GM13976 (cell line): Measurements from ENCODE around the gene EXOC4.

ENCODE experiments used
- DNase-seq: peaks from one replicate; pipeline ENCODE4 v3.0.0; 2012; ENCODE audit warnings: low spot score
- in situ Hi-C: fragments of 300-500 bp; cut with MboI; formaldehyde crosslinking; loops from one replicate; pipeline ENCODE4 v1.12.0; 2022; ENCODE audit warnings: low sequenced_read_pairs, mixed read lengths, inconsistent platforms; ENCODE audit not compliant: unreplicated experiment
- TF ChIP-seq, protein P1 (sequence below): IDR thresholded peaks from 2 replicates; pipeline ENCODE4 v1.5.1; 2012; ENCODE audit warnings: borderline replicate concordance, mild to moderate bottlenecking; ENCODE audit not compliant: insufficient read depth; ENCODE audit errors: extremely low read depth, missing control alignments, control extremely low read depth

The EXOC4 gene

DNA sequence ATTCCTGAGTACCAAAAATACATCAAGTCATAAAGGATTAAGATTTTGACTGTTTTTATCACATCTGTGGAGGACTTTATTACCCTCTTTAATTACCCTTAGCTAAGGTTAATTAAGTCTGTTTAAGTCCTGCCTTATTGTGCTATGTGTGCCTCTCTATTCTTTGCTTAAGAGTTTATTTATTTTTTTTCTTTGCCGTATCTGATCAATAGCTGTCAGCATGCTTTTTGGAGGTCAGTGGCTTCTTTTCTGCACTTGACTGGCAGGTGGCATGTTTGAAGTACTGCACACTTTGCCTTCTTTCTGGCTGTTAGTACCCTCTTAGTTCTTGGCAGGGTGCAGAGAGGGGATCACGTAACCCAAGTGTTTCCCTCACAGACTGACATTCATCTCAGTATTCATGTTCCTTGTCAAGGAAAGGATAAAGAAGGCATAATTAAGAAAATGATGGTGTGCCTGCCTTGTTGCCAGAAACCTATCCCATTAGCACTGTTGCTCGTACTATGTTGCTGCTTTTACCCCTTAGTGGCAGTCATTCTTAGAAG lies 225.8 kb downstream of the EXOC4 start:
- TF ChIP-seq, protein P1, sequence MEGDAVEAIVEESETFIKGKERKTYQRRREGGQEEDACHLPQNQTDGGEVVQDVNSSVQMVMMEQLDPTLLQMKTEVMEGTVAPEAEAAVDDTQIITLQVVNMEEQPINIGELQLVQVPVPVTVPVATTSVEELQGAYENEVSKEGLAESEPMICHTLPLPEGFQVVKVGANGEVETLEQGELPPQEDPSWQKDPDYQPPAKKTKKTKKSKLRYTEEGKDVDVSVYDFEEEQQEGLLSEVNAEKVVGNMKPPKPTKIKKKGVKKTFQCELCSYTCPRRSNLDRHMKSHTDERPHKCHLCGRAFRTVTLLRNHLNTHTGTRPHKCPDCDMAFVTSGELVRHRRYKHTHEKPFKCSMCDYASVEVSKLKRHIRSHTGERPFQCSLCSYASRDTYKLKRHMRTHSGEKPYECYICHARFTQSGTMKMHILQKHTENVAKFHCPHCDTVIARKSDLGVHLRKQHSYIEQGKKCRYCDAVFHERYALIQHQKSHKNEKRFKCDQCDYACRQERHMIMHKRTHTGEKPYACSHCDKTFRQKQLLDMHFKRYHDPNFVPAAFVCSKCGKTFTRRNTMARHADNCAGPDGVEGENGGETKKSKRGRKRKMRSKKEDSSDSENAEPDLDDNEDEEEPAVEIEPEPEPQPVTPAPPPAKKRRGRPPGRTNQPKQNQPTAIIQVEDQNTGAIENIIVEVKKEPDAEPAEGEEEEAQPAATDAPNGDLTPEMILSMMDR, result no peak
- DNase-seq, result no peak
- in situ Hi-C loops, result no loop called here

DNA sequence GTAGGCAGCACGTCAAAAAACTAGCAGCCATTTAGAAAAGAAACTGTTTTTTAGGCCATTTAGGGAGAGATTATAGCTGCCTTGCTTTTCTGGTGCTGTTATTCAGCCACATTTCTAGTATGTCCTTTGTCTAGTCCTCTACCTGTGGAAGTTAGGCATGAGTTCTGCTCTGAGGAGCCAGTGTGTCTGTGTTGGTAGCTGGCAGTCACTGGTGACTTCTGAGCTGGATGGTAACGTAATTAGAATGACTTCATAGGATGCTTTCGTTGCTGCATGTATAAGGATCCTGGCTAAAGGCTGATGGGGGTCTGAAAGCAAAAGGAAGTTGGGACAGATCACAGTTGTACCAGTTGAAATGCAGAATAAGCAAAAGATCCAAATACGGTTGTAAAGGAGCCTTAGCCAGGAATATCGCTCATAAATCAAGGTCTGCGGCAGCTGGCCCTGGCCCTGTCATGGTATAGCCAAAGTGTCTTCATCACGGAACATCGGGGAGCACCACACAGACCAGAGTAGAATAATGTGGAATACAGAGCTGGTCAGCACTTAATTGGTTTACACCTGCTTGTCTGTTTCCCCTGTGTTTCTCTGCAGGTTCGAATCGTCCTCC lies 226.7 kb downstream of the EXOC4 start:
- in situ Hi-C loops, result no loop called here
- TF ChIP-seq, protein P1, result no peak
- DNase-seq, result no peak

DNA sequence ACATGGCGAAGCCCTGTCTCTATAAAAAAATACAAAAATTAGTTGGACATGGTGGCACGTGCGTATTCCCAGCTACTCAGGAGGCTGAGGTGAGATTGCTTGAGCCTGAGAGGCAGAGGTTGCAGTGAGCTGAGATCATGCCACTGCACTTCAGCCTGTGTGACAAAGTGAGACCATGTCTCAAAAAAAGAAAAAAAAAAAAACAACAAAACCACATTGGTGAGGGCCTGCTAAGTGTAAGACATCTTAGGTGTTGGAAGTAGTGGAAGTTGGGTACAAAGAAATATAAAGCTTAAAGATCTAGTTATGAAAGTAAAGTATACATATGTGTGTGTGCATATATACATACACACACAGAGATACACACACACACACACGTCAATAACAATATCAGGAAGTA lies 228.0 kb downstream of the EXOC4 start:
- TF ChIP-seq, protein P1, result no peak
- DNase-seq, result no peak
- in situ Hi-C loops, result no loop called here

DNA sequence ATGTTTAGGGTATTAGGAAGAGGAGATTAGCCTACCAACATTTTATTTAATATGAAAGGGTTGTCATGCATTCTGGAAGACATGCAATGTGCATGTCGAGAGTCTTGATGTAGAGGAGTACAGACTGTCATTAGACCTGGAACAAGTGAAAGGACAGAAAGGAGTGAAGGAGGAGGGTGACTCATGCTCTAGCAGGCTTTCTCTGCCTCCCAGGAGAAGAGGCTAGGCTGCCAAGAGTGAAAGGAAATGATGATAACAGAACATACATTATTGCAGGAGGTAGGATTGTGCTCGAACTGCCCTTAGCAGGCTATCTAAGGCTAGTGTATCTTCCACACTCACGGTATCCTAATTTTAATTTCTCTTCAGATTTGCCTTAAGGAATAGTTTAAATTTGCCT lies 228.8 kb downstream of the EXOC4 start:
- in situ Hi-C loops, result no loop called here
- DNase-seq, result no peak
- TF ChIP-seq, protein P1, result no peak

DNA sequence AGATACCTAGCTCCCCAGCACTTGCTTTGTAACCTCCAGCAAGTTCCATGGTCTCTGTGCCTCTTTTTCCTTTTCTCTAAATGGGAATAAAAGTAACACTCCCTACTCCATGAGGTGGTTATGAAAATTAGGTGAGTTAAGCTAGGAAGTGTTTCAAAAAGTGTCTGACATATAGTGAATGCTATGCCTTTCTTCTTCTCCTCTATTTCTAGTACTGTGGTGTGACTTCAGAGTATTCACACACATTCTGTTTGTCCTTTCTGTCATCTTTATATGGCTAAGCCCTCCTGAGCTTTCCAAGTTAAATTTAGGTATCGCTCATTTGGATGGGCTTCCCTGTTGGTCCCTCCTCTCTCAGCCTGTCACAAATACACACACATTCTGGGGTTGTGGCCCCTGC lies 229.7 kb downstream of the EXOC4 start:
- TF ChIP-seq, protein P1, result no peak
- in situ Hi-C loops, result no loop called here
- no peak for DNase-seq

DNA sequence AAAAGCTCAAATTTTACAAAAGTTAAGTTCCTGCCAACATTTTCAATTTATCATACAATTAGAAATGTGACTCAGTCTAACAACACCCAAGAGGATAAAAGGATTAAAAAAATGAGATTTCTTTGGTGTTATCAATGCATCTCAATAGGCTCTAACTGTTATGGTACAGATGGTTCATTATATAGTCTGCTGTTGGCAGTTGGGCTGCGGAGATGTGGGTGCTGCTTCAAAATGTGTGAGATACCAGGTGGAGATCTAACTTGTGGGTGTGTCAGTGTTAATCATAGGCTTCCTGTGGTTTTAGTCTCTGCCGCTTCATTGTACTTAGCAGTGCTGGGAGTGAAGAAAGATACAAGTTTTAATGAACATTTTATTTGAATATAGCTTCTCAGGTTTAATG lies 231.2 kb downstream of the EXOC4 start:
- TF ChIP-seq, protein P1, result no peak
- DNase-seq, result no peak
- in situ Hi-C loops, result no loop called here
